Memory B cell (primary cell): Measurements from ENCODE around the gene EN1.
A peak's percentile ranks its signal among the peaks of the same experiment; 100 is the strongest.

Experiments used
- ATAC-seq: fragments of 150-1000 bp; cut with Tn5 transposase; 2 replicates; pipeline ENCODE4 v1.10.0; 2021; ENCODE audit warnings: low read depth, mild to moderate bottlenecking, moderate library complexity
- DNase-seq, 2 donors: peaks; one replicate each; pipeline ENCODE4 v3.0.0; 2022; ENCODE audit warnings: low spot score in 2 of 2
- H3K27ac Mint-ChIP-seq: one replicate; pipeline ENCODE4 v1.8.0; 2022; ENCODE audit warnings: mild to moderate bottlenecking, moderate library complexity, mixed read lengths
- H3K27me3 Mint-ChIP-seq: one replicate; pipeline ENCODE4 v1.8.0; 2022; ENCODE audit warnings: mixed read lengths
- H3K36me3 Mint-ChIP-seq: one replicate; pipeline ENCODE4 v1.8.0; 2022; ENCODE audit warnings: mild to moderate bottlenecking, mixed read lengths
- H3K4me1 Mint-ChIP-seq: one replicate; pipeline ENCODE4 v1.8.0; 2022; ENCODE audit warnings: mixed read lengths
- H3K4me3 Mint-ChIP-seq: one replicate; pipeline ENCODE4 v1.8.0; 2022; ENCODE audit warnings: mild to moderate bottlenecking, moderate library complexity, mixed read lengths
- H3K9me3 Mint-ChIP-seq: one replicate; pipeline ENCODE4 v1.8.0; 2022; ENCODE audit warnings: mixed read lengths

Gene EN1

GRCh38 chr2:118851650-118852049, 4.2 kb upstream of the EN1 start:
- H3K27me3 Mint-ChIP-seq: peaks cover 45% of the 10 kb centered on the region
- no peak overlapping the region for H3K4me3 Mint-ChIP-seq
- DNase-seq: no peak
- no peak overlapping the region for H3K27ac Mint-ChIP-seq
- peaks cover 2% of the 10 kb centered on the region for H3K36me3 Mint-ChIP-seq
- peaks cover 2% of the 10 kb centered on the region for H3K9me3 Mint-ChIP-seq
- ATAC-seq: no peak
- H3K4me1 Mint-ChIP-seq: peaks cover 6% of the 10 kb centered on the region

GRCh38 chr2:118850901-118851415, 3.5 kb upstream of the EN1 start:
- peaks cover 2% of the 10 kb centered on the region for H3K36me3 Mint-ChIP-seq
- peaks cover 3% of the 10 kb centered on the region for H3K4me1 Mint-ChIP-seq
- peaks cover 2% of the 10 kb centered on the region for H3K9me3 Mint-ChIP-seq
- H3K4me3 Mint-ChIP-seq: no peak overlapping the region
- no peak for DNase-seq
- no peak for ATAC-seq
- H3K27me3 Mint-ChIP-seq: peaks cover 39% of the 10 kb centered on the region
- H3K27ac Mint-ChIP-seq: no peak overlapping the region

GRCh38 chr2:118850168-118850900, 2.9 kb upstream of the EN1 start:
- no peak for DNase-seq
- H3K27ac Mint-ChIP-seq: peak overlapping the region; percentile 61
- H3K4me1 Mint-ChIP-seq: peaks cover 3% of the 10 kb centered on the region
- peaks cover 2% of the 10 kb centered on the region for H3K9me3 Mint-ChIP-seq
- peaks cover 2% of the 10 kb centered on the region for H3K36me3 Mint-ChIP-seq
- ATAC-seq: no peak
- H3K27me3 Mint-ChIP-seq: peaks cover 39% of the 10 kb centered on the region
- no peak overlapping the region for H3K4me3 Mint-ChIP-seq

GRCh38 chr2:118849226-118850167, 2.0 kb upstream of the EN1 start:
- Mint-ChIP-seq H3K4me1 (peaks cover 3% of the 10 kb centered on the region), H3K36me3 (peaks cover 2% of the 10 kb centered on the region), H3K27me3 (peaks cover 42% of the 10 kb centered on the region), H3K9me3 (peaks cover 2% of the 10 kb centered on the region), H3K27ac (peak overlapping the region; percentile 61), H3K4me3 (no peak overlapping the region)
- DNase-seq: no peak
- no peak for ATAC-seq

- Mint-ChIP-seq H3K4me1 (no peaks in the 10 kb centered on the region), H3K36me3 (no peaks in the 10 kb centered on the region), H3K27me3 (peaks cover 38% of the 10 kb centered on the region), H3K27ac (no peak overlapping the region), H3K9me3 (peaks cover 2% of the 10 kb centered on the region), H3K4me3 (peak overlapping the region; percentile 48)
- ATAC-seq: no peak
- DNase-seq: no peak
Observed at GRCh38 chr2:118848381-118849225, 1.2 kb upstream of the EN1 start.

GRCh38 chr2:118847762-118848172, 319 bp upstream of the EN1 start:
- DNase-seq (no peak), ATAC-seq (no peak)
- no peak overlapping the region for H3K4me3 Mint-ChIP-seq
- no peak overlapping the region for H3K27ac Mint-ChIP-seq
- H3K4me1 Mint-ChIP-seq: no peaks in the 10 kb centered on the region
- H3K9me3 Mint-ChIP-seq: peaks cover 2% of the 10 kb centered on the region
- peaks cover 30% of the 10 kb centered on the region for H3K27me3 Mint-ChIP-seq
- H3K36me3 Mint-ChIP-seq: no peaks in the 10 kb centered on the region

- Mint-ChIP-seq H3K9me3 (peaks cover 2% of the 10 kb centered on the region), H3K4me3 (no peak overlapping the region), H3K27ac (no peak overlapping the region), H3K27me3 (peaks cover 24% of the 10 kb centered on the region), H3K36me3 (no peaks in the 10 kb centered on the region), H3K4me1 (peaks cover 3% of the 10 kb centered on the region)
- ATAC-seq (no peak), DNase-seq (no peak)
Observed at GRCh38 chr2:118846442-118846952, 951 bp downstream of the EN1 start.

- no peak overlapping the region for H3K4me3 Mint-ChIP-seq
- ATAC-seq: no peak
Observed at GRCh38 chr2:118845522-118846441, 1.7 kb downstream of the EN1 start.

GRCh38 chr2:118845005-118845521, 2.4 kb downstream of the EN1 start:
- Mint-ChIP-seq H3K4me3 (no peak overlapping the region), H3K36me3 (no peaks in the 10 kb centered on the region), H3K27ac (no peak overlapping the region), H3K4me1 (peaks cover 3% of the 10 kb centered on the region), H3K27me3 (peaks cover 22% of the 10 kb centered on the region), H3K9me3 (no peaks in the 10 kb centered on the region)
- ATAC-seq: no peak
- DNase-seq: no peak

More at GRCh38 chr2:118845522-118846441, 1.7 kb downstream of the EN1 start:
- peak in 1 of 2 donors; percentile 17 for DNase-seq
- H3K36me3 Mint-ChIP-seq: no peaks in the 10 kb centered on the region
- H3K4me1 Mint-ChIP-seq: peaks cover 3% of the 10 kb centered on the region
- H3K27me3 Mint-ChIP-seq: peaks cover 20% of the 10 kb centered on the region
- no peaks in the 10 kb centered on the region for H3K9me3 Mint-ChIP-seq
- H3K27ac Mint-ChIP-seq: no peak overlapping the region

- Mint-ChIP-seq H3K36me3 (no peaks in the 10 kb centered on the region), H3K27ac (no peak overlapping the region), H3K4me1 (peaks cover 3% of the 10 kb centered on the region), H3K9me3 (no peaks in the 10 kb centered on the region), H3K4me3 (no peak overlapping the region), H3K27me3 (peaks cover 26% of the 10 kb centered on the region)
- no peak for ATAC-seq
- DNase-seq: no peak
Observed at GRCh38 chr2:118844261-118845004, 3.0 kb downstream of the EN1 start.

- no peak for ATAC-seq
- no peak overlapping the region for H3K4me3 Mint-ChIP-seq
- no peaks in the 10 kb centered on the region for H3K9me3 Mint-ChIP-seq
- H3K36me3 Mint-ChIP-seq: no peaks in the 10 kb centered on the region
- peaks cover 24% of the 10 kb centered on the region for H3K27me3 Mint-ChIP-seq
- H3K4me1 Mint-ChIP-seq: peaks cover 3% of the 10 kb centered on the region
- no peak for DNase-seq
- no peak overlapping the region for H3K27ac Mint-ChIP-seq
Observed at GRCh38 chr2:118843483-118844132, 3.8 kb downstream of the EN1 start.
